ENCODE data around the gene MIDN.
"Not testable (repeated sequence)": the region's sequence is repeated elsewhere in the genome, so short reads cannot be mapped to it uniquely, and the experiment has no call there.

Gene MIDN

GRCh38 chr19:1243768-1244692 is 4.4 kb upstream of the MIDN start:
- H3K9ac ChIP-seq (ENCODE audit: low read depth, low read length), result no peak overlapping the region
- H3K9me3 ChIP-seq (ENCODE audit: control insufficient read depth, insufficient read depth, low read length), result no peaks in the 10 kb centered on the region
- H3K4me1 ChIP-seq (ENCODE audit: insufficient read depth, low read length), result peaks cover 6% of the 10 kb centered on the region; the same call in 1 of the 2 replicates
- no peaks in the 10 kb centered on the region for H3K36me3 ChIP-seq (ENCODE audit: insufficient read depth, low read length)

GRCh38 chr19:1244693-1245451 is 3.5 kb upstream of the MIDN start:
- Histone ChIP-seq H3K36me3 (ENCODE audit: insufficient read depth, low read length) (no peaks in the 10 kb centered on the region), H3K9me3 (ENCODE audit: control insufficient read depth, insufficient read depth, low read length) (no peaks in the 10 kb centered on the region), H3K9ac (ENCODE audit: low read depth, low read length) (no peak overlapping the region), H3K4me1 (ENCODE audit: insufficient read depth, low read length) (peaks cover 6% of the 10 kb centered on the region; the same call in 1 of the 2 replicates)

- Histone ChIP-seq H3K9ac (ENCODE audit: low read depth, low read length) (no peak overlapping the region), H3K9me3 (ENCODE audit: control insufficient read depth, insufficient read depth, low read length) (no peaks in the 10 kb centered on the region), H3K4me1 (ENCODE audit: insufficient read depth, low read length) (peaks cover 6% of the 10 kb centered on the region; the same call in 1 of the 2 replicates), H3K36me3 (ENCODE audit: insufficient read depth, low read length) (no peaks in the 10 kb centered on the region)
Observed at GRCh38 chr19:1245494-1246264, 2.7 kb upstream of the MIDN start.

- not testable (repeated sequence) for H3K36me3 ChIP-seq (ENCODE audit: insufficient read depth, low read length); H3K4me1 ChIP-seq (ENCODE audit: insufficient read depth, low read length); H3K9ac ChIP-seq (ENCODE audit: low read depth, low read length); H3K9me3 ChIP-seq (ENCODE audit: control insufficient read depth, insufficient read depth, low read length)
Observed at GRCh38 chr19:1246265-1247087, 1.9 kb upstream of the MIDN start.

GRCh38 chr19:1247748-1248138 is 640 bp upstream of the MIDN start:
- peak overlapping the region; percentile 50 for H3K9ac ChIP-seq (ENCODE audit: low read depth, low read length)
- H3K36me3 ChIP-seq (ENCODE audit: insufficient read depth, low read length), result peaks cover 4% of the 10 kb centered on the region; the same call in 1 of the 2 replicates

GRCh38 chr19:1248786-1249297 is 459 bp downstream of the MIDN start:
- Histone ChIP-seq H3K4me1 (ENCODE audit: insufficient read depth, low read length) (peaks cover 10% of the 10 kb centered on the region; the same call in 1 of the 2 replicates), H3K9ac (ENCODE audit: low read depth, low read length) (peak overlapping the region; percentile 86), H3K36me3 (ENCODE audit: insufficient read depth, low read length) (peaks cover 10% of the 10 kb centered on the region), H3K9me3 (ENCODE audit: control insufficient read depth, insufficient read depth, low read length) (no peaks in the 10 kb centered on the region)

More at GRCh38 chr19:1247748-1248138, 640 bp upstream of the MIDN start:
- Histone ChIP-seq H3K4me1 (ENCODE audit: insufficient read depth, low read length) (peaks cover 6% of the 10 kb centered on the region; the same call in 1 of the 2 replicates), H3K9me3 (ENCODE audit: control insufficient read depth, insufficient read depth, low read length) (no peaks in the 10 kb centered on the region)

GRCh38 chr19:1249298-1249989 is 1.1 kb downstream of the MIDN start:
- Histone ChIP-seq H3K4me1 (ENCODE audit: insufficient read depth, low read length) (peaks cover 10% of the 10 kb centered on the region; the same call in 1 of the 2 replicates), H3K36me3 (ENCODE audit: insufficient read depth, low read length) (peaks cover 16% of the 10 kb centered on the region), H3K9me3 (ENCODE audit: control insufficient read depth, insufficient read depth, low read length) (no peaks in the 10 kb centered on the region), H3K9ac (ENCODE audit: low read depth, low read length) (peak overlapping the region; percentile 90)

GRCh38 chr19:1249990-1250436 is 1.6 kb downstream of the MIDN start:
- Histone ChIP-seq H3K4me1 (ENCODE audit: insufficient read depth, low read length) (peaks cover 6% of the 10 kb centered on the region; the same call in 1 of the 2 replicates), H3K36me3 (ENCODE audit: insufficient read depth, low read length) (peaks cover 22% of the 10 kb centered on the region), H3K9me3 (ENCODE audit: control insufficient read depth, insufficient read depth, low read length) (no peaks in the 10 kb centered on the region), H3K9ac (ENCODE audit: low read depth, low read length) (peak overlapping the region; percentile 90)

GRCh38 chr19:1250437-1251260 is 2.3 kb downstream of the MIDN start:
- peaks cover 27% of the 10 kb centered on the region for H3K36me3 ChIP-seq (ENCODE audit: insufficient read depth, low read length)
- peaks cover 6% of the 10 kb centered on the region; the same call in 1 of the 2 replicates for H3K4me1 ChIP-seq (ENCODE audit: insufficient read depth, low read length)
- H3K9me3 ChIP-seq (ENCODE audit: control insufficient read depth, insufficient read depth, low read length), result no peaks in the 10 kb centered on the region
- peak overlapping the region; percentile 90 for H3K9ac ChIP-seq (ENCODE audit: low read depth, low read length)

- Histone ChIP-seq H3K36me3 (ENCODE audit: insufficient read depth, low read length) (peaks cover 31% of the 10 kb centered on the region), H3K9me3 (ENCODE audit: control insufficient read depth, insufficient read depth, low read length) (no peaks in the 10 kb centered on the region), H3K9ac (ENCODE audit: low read depth, low read length) (peak overlapping the region; percentile 90), H3K4me1 (ENCODE audit: insufficient read depth, low read length) (peaks cover 4% of the 10 kb centered on the region; the same call in 1 of the 2 replicates)
Observed at GRCh38 chr19:1251330-1252220, 3.2 kb downstream of the MIDN start.

GRCh38 chr19:1252221-1252820 is 3.9 kb downstream of the MIDN start:
- H3K9me3 ChIP-seq (ENCODE audit: control insufficient read depth, insufficient read depth, low read length), result no peaks in the 10 kb centered on the region
- peak overlapping the region; percentile 90 for H3K9ac ChIP-seq (ENCODE audit: low read depth, low read length)
- H3K4me1 ChIP-seq (ENCODE audit: insufficient read depth, low read length), result peaks cover 4% of the 10 kb centered on the region; the same call in 1 of the 2 replicates
- peaks cover 31% of the 10 kb centered on the region for H3K36me3 ChIP-seq (ENCODE audit: insufficient read depth, low read length)
